ENCODE data around the gene SYT15.
"Not testable (repeated sequence)": the region's sequence is repeated elsewhere in the genome, so short reads cannot be mapped to it uniquely, and the experiment has no call there.

The SYT15 gene

DNA sequence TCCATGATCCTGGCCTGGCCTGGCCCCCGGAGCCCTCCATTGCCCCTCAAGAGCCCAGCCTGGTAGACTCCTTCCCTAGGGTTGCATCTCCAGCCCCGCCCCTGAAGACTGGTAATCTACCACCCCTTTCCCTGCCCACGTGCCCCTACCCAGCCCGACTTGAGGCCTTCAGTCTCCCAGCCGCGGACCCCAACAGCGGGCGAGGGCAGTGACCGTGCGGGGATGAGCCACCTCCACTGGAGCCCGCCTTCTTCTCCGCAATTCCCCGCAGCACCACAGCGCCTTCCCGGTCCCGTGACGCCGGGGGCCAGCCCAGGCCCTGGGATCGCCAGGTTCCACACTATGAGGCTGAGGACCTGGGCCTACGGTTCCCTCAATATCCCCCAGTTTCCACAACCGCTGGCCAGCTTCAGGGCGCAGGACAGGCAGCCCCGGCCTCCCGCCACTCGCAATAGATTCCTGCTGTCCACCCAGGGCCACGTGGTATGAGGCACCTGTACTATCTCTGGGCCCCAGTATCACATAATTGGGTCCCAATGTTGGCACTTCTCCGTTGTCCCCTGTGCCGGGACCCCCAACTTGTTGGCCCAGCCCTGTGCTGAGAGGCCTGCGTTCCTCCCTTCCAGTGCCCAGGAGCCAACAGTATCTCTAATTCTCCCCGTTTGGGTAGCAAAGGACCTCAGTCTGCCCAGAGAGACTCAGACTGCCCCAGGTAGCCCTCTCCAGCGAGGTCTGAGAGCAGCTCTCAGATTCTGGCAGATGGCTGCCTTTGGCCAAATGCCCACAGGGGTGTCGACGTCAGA lies 21.4 kb upstream of the SYT15 start:
- H3K4me1 Mint-ChIP-seq (ENCODE audit: low read depth) = peaks cover 5% of the 10 kb centered on the region
- H3K27me3 Mint-ChIP-seq = peaks cover 4% of the 10 kb centered on the region
- intact Hi-C loops (cut with micrococcal nuclease) = no loop called here
- peak overlapping the region; percentile 56 for H3K4me3 Mint-ChIP-seq
- no peaks in the 10 kb centered on the region for H3K9me3 Mint-ChIP-seq
- no peaks in the 10 kb centered on the region for H3K36me3 Mint-ChIP-seq (ENCODE audit: low read depth)
- H3K27ac Mint-ChIP-seq = no peak overlapping the region

DNA sequence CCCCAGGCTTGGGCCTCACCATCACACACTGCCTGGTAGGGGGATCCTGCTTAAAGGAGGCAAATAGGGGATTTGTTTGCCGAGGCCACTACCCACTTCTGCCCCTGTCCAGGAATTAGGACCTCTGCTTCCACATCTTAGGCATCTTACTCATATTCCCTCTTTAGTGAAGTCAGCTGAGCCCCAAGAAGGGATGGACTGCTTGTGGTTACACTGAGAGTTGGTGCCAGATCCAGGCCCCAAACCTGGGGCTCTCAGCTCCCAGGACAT lies 20.9 kb upstream of the SYT15 start:
- peaks cover 5% of the 10 kb centered on the region for H3K4me1 Mint-ChIP-seq (ENCODE audit: low read depth)
- H3K27ac Mint-ChIP-seq = no peak overlapping the region
- H3K9me3 Mint-ChIP-seq = no peaks in the 10 kb centered on the region
- H3K36me3 Mint-ChIP-seq (ENCODE audit: low read depth) = no peaks in the 10 kb centered on the region
- intact Hi-C loops (cut with micrococcal nuclease) = no loop called here
- H3K4me3 Mint-ChIP-seq = no peak overlapping the region
- peaks cover 4% of the 10 kb centered on the region for H3K27me3 Mint-ChIP-seq

DNA sequence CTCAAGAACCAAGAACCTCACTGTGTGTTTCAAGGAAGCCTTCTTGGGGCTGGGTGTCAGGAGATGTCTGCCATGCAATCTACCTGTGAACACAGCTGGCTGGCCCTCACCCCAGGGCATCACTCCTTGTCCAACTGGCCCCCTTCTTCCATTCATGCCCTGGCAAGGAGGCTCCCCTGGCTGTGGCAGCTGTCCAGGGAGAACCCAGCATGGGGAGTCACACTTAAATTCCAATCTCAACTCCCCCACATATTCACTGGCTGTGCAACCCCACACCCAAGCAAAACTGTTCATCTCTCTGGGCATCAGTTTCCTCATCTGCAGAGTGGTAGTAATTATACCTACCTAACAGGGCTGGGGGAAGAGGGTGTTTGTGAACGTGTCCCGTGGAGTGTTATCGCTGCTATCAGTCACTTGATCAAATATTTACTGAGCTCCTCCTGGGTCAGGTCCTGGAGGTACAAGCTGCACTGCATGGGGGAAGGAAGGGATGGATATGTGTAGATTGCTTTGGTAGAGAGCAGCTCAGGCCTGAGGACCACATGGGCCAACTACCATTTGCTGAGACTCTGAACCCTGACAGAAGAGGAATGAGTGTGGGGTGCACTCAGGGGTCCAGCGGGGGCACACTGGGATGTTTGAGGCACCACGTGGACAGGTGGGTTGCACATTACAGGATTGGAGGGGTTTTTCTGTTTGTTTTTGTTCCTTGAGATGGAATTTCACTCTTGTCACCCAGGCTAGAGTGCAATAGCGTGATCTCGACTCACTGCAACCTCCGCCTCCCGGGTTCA lies 20.3 kb upstream of the SYT15 start:
- Mint-ChIP-seq H3K9me3 (no peaks in the 10 kb centered on the region), H3K4me3 (no peak overlapping the region), H3K4me1 (ENCODE audit: low read depth) (peaks cover 5% of the 10 kb centered on the region), H3K27me3 (peaks cover 1% of the 10 kb centered on the region), H3K27ac (no peak overlapping the region), H3K36me3 (ENCODE audit: low read depth) (no peaks in the 10 kb centered on the region)
- intact Hi-C loops (cut with micrococcal nuclease) = no loop called here

DNA sequence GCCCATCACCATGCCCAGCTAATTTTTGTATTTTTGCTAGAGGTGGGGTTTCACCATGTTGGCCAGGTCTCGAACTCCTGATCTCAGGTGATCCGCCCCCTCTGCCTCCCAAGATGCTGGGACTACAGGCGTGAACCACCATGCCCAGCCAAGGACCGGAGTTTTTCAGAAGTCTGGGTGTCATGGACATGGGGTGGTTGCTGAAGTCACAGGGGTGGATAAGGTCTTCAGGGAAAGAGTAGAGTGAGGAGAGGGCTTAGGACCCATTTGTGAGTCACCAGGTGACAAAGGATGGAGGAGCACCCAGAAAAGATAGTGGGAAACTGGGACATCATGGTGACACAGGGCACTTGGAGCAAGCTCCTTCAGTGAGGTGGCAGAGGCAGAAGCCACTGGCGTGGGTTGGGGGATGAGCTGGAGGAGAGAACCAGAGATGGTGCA lies 19.7 kb upstream of the SYT15 start:
- Mint-ChIP-seq H3K27ac (no peak overlapping the region), H3K9me3 (no peaks in the 10 kb centered on the region)

DNA sequence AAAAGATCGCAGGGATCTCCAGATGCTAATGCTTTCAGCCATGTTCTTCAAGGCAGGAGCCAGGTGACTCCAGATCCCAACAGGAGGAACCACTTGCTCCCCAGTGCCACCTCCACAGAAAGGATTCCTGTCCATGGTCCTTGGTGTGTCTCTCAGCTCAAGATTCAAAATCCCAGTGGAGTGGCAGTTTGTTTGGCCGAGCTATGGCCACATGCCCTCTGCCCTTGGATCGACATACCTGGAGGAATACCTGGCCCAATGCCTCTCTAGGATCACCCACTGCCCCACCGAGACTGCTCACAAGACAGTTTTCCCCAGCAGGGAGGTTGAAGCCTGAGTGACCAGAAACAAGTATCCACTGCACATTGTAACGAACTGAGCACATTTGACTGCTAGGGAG lies 18.5 kb upstream of the SYT15 start:
- peaks cover 5% of the 10 kb centered on the region for H3K4me1 Mint-ChIP-seq (ENCODE audit: low read depth)
- intact Hi-C loops (cut with micrococcal nuclease) = no loop called here
- H3K27ac Mint-ChIP-seq = no peak overlapping the region
- H3K27me3 Mint-ChIP-seq = peaks cover 2% of the 10 kb centered on the region
- H3K36me3 Mint-ChIP-seq (ENCODE audit: low read depth) = no peaks in the 10 kb centered on the region
- H3K4me3 Mint-ChIP-seq = no peak overlapping the region
- H3K9me3 Mint-ChIP-seq = no peaks in the 10 kb centered on the region

More for the DNA sequence above, 19.7 kb upstream of the SYT15 start:
- Mint-ChIP-seq H3K4me3 (no peak overlapping the region), H3K4me1 (ENCODE audit: low read depth) (peaks cover 5% of the 10 kb centered on the region), H3K27me3 (peaks cover 2% of the 10 kb centered on the region), H3K36me3 (ENCODE audit: low read depth) (no peaks in the 10 kb centered on the region)
- intact Hi-C loops (cut with micrococcal nuclease) = no loop called here

DNA sequence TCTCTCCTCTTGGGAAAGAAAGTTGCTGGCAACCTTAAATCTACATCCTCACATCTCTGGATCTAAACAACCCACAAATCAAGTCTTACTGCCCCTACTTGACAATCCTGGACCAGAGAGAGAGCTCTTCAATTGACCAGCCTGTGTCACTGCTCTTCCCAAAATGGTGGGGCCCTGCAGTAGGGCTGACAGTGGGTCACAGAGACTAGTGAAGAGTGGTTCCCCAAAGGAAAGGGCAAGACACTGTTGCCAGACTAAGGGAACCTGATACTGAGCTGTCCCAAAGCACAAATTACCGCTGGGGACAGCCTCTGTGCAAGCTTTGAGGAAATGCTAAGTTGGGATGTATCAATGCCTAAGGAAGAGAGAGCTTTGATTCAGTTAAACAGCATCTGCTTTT lies 18.0 kb upstream of the SYT15 start:
- no peaks in the 10 kb centered on the region for H3K36me3 Mint-ChIP-seq (ENCODE audit: low read depth)
- H3K4me1 Mint-ChIP-seq (ENCODE audit: low read depth) = peaks cover 5% of the 10 kb centered on the region
- H3K27me3 Mint-ChIP-seq = peaks cover 2% of the 10 kb centered on the region
- intact Hi-C loops (cut with micrococcal nuclease) = no loop called here
- H3K4me3 Mint-ChIP-seq = no peak overlapping the region
- no peak overlapping the region for H3K27ac Mint-ChIP-seq
- H3K9me3 Mint-ChIP-seq = no peaks in the 10 kb centered on the region

DNA sequence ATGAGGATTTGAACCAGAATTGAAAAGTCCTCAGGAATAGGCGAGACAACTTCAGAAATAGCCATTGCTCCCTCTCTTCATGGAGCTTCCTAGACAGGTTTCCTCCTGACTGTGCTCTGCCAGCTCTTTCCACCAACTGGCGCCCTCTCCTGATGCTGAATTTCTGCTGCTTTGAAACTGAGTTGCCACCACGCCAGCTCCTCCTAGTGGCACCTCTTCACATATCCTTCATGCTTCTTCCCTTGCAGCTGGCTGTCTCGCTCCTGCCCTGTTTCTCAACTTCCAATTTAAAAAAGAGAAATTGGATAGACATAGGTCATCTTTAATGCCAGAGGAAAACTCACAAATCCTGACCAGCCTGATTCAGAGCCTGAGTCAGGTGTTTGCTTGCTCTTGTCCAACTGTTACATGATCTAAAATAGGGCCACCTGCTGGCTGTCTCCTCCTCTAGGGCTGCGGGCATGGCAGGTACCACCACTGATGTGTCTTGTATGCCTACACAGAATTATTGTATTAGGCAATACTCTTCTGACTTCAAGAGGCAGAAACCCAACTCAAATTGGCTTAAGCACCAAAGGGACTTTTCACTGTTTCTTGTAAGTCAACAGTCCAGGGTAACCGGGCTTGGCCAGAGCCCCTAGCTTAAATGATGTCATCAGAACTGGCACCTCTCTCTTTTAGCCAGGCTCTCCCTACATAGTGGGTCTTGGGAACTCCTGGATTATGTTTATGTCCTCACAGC lies 13.2 kb upstream of the SYT15 start:
- H3K4me3 Mint-ChIP-seq; H3K27me3 Mint-ChIP-seq; H3K36me3 Mint-ChIP-seq (ENCODE audit: low read depth); H3K27ac Mint-ChIP-seq; intact Hi-C loops (cut with micrococcal nuclease); H3K4me1 Mint-ChIP-seq (ENCODE audit: low read depth); H3K9me3 Mint-ChIP-seq: not testable (repeated sequence)

DNA sequence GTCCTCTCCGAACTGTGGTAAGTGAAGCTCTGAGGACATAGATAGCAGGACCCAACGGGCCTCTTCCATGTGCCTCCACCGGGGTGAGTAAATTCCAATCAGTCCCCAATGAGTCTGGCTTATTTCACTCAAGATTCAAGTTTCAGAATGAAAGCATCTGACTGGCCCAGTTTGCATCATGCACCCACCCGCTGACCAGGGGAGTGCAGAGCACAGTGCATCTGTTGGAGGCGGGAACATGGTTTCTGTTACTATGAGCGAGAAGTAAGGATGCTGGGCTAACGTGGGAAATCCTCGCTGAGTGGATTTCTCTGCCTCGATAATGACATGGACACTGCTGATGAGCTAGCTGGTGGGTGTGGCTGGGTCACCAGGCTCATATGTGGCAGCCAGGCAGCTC lies 11.8 kb upstream of the SYT15 start:
- H3K9me3 Mint-ChIP-seq; intact Hi-C loops (cut with micrococcal nuclease); H3K36me3 Mint-ChIP-seq (ENCODE audit: low read depth); H3K27me3 Mint-ChIP-seq; H3K4me1 Mint-ChIP-seq (ENCODE audit: low read depth); H3K27ac Mint-ChIP-seq; H3K4me3 Mint-ChIP-seq: not testable (repeated sequence)

DNA sequence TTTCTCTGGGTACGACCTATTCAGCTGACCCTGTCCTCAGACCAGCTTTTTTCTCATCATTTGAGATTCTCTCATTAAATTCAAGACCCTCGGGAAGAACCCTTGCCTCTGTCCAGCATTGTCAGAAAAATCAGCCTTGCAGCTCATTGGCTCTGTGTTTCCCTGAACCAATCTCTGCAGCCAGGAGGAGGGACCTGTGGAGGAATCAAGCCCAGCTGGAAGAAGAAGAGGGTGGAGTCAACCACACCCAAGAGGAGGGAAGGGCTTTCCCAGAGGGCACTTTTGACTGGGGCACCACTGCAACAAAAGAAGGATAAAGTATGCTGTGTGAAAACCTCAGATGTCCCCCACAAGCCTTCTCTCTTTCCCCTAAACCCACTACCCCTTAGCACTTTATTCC lies 8.3 kb upstream of the SYT15 start:
- H3K27me3 Mint-ChIP-seq = peaks cover 13% of the 10 kb centered on the region
- H3K9me3 Mint-ChIP-seq; intact Hi-C loops (cut with micrococcal nuclease); H3K27ac Mint-ChIP-seq; H3K36me3 Mint-ChIP-seq (ENCODE audit: low read depth); H3K4me3 Mint-ChIP-seq; H3K4me1 Mint-ChIP-seq (ENCODE audit: low read depth): not testable (repeated sequence)

DNA sequence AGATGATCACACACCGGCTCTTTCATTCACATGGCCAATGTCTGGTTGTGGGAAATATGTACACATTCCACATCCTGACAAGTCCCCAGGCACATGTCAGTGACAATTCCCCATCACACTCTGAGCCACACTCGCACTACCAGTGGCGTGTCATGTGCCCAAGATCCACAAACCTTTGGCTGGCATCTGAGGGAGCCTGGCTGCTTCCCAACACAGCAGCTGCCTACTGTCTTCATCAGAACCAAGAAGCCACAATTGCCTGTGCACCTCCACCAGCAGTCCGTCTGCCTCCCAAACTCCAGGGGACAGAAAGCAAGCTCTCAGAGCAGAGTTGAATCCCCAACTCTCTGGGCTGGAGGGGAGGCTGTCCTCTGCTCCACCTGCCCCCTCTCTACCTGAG lies 6.2 kb upstream of the SYT15 start:
- intact Hi-C loops (cut with micrococcal nuclease); H3K9me3 Mint-ChIP-seq; H3K36me3 Mint-ChIP-seq (ENCODE audit: low read depth); H3K27ac Mint-ChIP-seq; H3K4me1 Mint-ChIP-seq (ENCODE audit: low read depth); H3K4me3 Mint-ChIP-seq: not testable (repeated sequence)
- peaks cover 16% of the 10 kb centered on the region for H3K27me3 Mint-ChIP-seq

DNA sequence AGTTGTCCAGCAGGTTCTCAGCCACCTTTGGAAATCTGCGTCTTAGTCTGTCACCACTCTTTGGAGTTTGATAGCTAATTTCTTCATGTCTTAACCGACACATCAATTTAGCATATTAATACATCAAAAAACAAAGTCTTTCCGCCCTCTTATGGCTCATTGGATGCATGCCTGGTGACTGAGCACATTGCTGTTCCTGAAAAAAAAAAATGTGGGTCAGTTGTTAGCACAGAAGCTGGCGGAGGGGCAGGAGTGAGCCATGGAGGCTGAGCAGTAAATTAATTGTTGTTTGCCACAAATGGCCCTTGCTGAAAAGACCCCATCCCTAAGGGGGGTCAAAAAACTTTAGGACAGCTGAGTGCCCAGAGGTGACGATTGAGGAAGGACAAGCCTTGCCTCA lies 5.6 kb upstream of the SYT15 start:
- intact Hi-C loops (cut with micrococcal nuclease); H3K27ac Mint-ChIP-seq: not testable (repeated sequence)

DNA sequence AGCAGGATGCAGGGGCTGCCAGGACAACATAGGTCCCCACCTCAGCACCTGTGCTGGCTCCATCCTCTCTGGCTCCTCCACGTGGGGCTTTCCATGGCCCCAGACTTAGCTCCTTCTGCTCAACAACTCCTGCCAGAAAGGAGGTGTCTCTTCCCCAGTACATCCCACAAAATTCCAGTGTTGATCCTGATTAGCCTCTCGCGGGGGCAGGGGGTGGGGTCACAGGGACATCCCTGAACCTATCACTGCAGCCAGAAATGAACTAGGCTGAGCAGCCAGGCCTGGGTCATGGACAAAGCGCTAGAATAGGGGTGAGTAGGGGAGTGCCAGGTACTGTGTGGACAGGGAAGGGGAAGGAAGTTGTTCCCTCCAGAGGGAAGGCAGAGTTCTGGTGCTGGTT lies 5.0 kb upstream of the SYT15 start:
- H3K9me3 Mint-ChIP-seq; intact Hi-C loops (cut with micrococcal nuclease); H3K36me3 Mint-ChIP-seq (ENCODE audit: low read depth); H3K4me1 Mint-ChIP-seq (ENCODE audit: low read depth); H3K4me3 Mint-ChIP-seq; H3K27ac Mint-ChIP-seq: not testable (repeated sequence)
- peaks cover 16% of the 10 kb centered on the region for H3K27me3 Mint-ChIP-seq

More for the DNA sequence above, 5.6 kb upstream of the SYT15 start:
- H3K36me3 Mint-ChIP-seq (ENCODE audit: low read depth); H3K4me3 Mint-ChIP-seq; H3K4me1 Mint-ChIP-seq (ENCODE audit: low read depth); H3K9me3 Mint-ChIP-seq: not testable (repeated sequence)
- peaks cover 16% of the 10 kb centered on the region for H3K27me3 Mint-ChIP-seq

DNA sequence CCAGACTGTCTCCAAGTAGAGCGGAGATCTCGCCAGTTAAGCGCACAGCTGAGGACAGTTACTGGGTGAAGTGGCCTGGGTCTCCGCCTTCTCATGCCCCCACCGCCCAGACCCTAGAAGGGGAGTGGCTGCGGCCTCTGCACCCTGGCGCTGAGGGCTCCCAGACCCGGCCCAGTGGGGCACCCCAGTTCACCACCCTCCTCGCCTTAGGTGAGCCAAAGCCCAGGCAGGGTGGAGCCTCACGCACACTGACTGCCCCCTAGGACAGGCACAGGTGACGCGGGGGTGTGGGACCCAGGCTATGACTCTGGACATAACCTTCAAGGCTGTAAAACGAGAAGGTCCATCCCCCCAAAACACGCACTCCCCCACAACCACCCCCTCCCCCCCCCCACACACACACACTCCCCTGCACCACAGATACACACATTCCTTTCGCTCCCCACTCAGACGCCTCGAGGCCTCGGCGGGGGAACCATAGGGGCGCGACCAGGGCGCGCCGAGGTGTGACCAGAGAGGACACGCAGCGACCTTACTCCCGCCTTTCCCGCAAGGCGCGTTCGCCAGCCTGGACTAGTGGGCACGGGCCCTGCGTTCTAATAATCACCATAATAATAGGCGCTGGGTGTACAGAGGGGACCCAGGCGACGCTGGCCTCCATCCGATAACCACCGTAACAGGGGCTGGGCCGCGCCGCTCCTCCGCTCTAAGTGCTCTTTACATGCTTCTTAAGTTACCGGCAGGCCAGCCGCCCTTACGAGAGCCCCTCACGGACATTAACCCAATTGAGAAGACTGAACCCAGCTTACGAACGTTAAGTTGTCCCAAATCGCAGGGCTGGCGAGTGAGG lies 1.1 kb upstream of the SYT15 start:
- H3K4me3 Mint-ChIP-seq; H3K9me3 Mint-ChIP-seq; H3K27ac Mint-ChIP-seq; H3K36me3 Mint-ChIP-seq (ENCODE audit: low read depth); H3K4me1 Mint-ChIP-seq (ENCODE audit: low read depth); intact Hi-C loops (cut with micrococcal nuclease): not testable (repeated sequence)
- peaks cover 16% of the 10 kb centered on the region for H3K27me3 Mint-ChIP-seq

DNA sequence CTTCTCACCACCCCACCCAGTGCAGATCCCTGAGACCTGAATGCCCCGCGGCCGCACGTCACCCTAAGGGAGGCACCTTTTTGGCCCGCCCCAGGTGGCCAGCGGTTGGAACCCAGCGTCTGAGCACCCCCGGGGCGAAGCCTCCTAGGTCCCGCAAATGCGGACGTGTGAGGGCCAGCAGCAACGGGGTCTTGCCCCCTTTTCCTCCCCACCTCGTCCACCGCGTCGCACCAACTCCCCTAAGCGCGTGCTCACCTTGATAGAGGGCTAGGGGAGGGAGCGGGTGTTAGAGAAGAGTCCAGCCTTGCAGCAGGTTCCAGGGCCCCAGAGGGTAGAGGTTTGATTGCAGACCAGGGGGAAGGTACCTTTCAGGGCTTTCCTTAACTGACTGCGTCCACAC lies 450 bp downstream of the SYT15 start:
- H3K27me3 Mint-ChIP-seq; H3K4me1 Mint-ChIP-seq (ENCODE audit: low read depth); H3K9me3 Mint-ChIP-seq; intact Hi-C loops (cut with micrococcal nuclease); H3K36me3 Mint-ChIP-seq (ENCODE audit: low read depth); H3K27ac Mint-ChIP-seq; H3K4me3 Mint-ChIP-seq: not testable (repeated sequence)
